ENCODE data around the gene CIAO1. TPM values are rescaled to one million over a fixed set of nuclear protein-coding genes. Genes with fewer than 3 reads are reported as not detected.
"Not testable (repeated sequence)": the region's sequence is repeated elsewhere in the genome, so short reads cannot be mapped to it uniquely, and the experiment has no call there.

CIAO1 gene
- total RNA-seq, 1 donor from 2014 or later = 110 TPM

GRCh38 chr2:96257744-96258143 lies 8.3 kb upstream of the CIAO1 start:
- peaks cover 44% of the 10 kb centered on the region for H3K36me3 Mint-ChIP-seq (ENCODE audit: low read depth)
- H3K9me3 Mint-ChIP-seq; intact Hi-C loops (cut with micrococcal nuclease); H3K4me3 Mint-ChIP-seq; H3K27me3 Mint-ChIP-seq; H3K27ac Mint-ChIP-seq; DNase-seq: not testable (repeated sequence)
- peaks cover 28% of the 10 kb centered on the region for H3K4me1 Mint-ChIP-seq

GRCh38 chr2:96258166-96259022 lies 7.6 kb upstream of the CIAO1 start:
- Mint-ChIP-seq H3K4me3 (no peak overlapping the region), H3K4me1 (peaks cover 31% of the 10 kb centered on the region), H3K27ac (peak overlapping the region; percentile 8), H3K9me3 (no peaks in the 10 kb centered on the region), H3K27me3 (no peaks in the 10 kb centered on the region), H3K36me3 (ENCODE audit: low read depth) (peaks cover 44% of the 10 kb centered on the region)
- intact Hi-C loops (cut with micrococcal nuclease) = no loop called here
- DNase-seq = no peak

GRCh38 chr2:96259497-96259921 lies 6.5 kb upstream of the CIAO1 start:
- peak overlapping the region; percentile 77 for H3K27ac Mint-ChIP-seq

GRCh38 chr2:96260387-96261260 lies 5.4 kb upstream of the CIAO1 start:
- H3K27me3 Mint-ChIP-seq = no peaks in the 10 kb centered on the region
- intact Hi-C loops (cut with micrococcal nuclease) = no loop called here
- H3K4me1 Mint-ChIP-seq = peaks cover 45% of the 10 kb centered on the region
- DNase-seq = peak; percentile 78
- H3K36me3 Mint-ChIP-seq (ENCODE audit: low read depth) = peaks cover 40% of the 10 kb centered on the region
- H3K27ac Mint-ChIP-seq = peak overlapping the region; percentile 77
- H3K4me3 Mint-ChIP-seq = peak overlapping the region; percentile 2
- no peaks in the 10 kb centered on the region for H3K9me3 Mint-ChIP-seq

More at GRCh38 chr2:96259497-96259921, 6.5 kb upstream of the CIAO1 start:
- DNase-seq = no peak
- Mint-ChIP-seq H3K4me3 (no peak overlapping the region), H3K36me3 (ENCODE audit: low read depth) (peaks cover 46% of the 10 kb centered on the region), H3K9me3 (no peaks in the 10 kb centered on the region), H3K27me3 (no peaks in the 10 kb centered on the region), H3K4me1 (peaks cover 42% of the 10 kb centered on the region)
- intact Hi-C loops (cut with micrococcal nuclease) = no loop called here

- intact Hi-C loops (cut with micrococcal nuclease) = no loop called here
- Mint-ChIP-seq H3K4me1 (peaks cover 46% of the 10 kb centered on the region), H3K27ac (peak overlapping the region; percentile 20), H3K4me3 (no peak overlapping the region), H3K27me3 (no peaks in the 10 kb centered on the region), H3K36me3 (ENCODE audit: low read depth) (peaks cover 36% of the 10 kb centered on the region), H3K9me3 (no peaks in the 10 kb centered on the region)
- no peak for DNase-seq
Observed at GRCh38 chr2:96261328-96262003, 4.6 kb upstream of the CIAO1 start.

- Mint-ChIP-seq H3K27me3 (no peaks in the 10 kb centered on the region), H3K36me3 (ENCODE audit: low read depth) (peaks cover 36% of the 10 kb centered on the region), H3K4me1 (peaks cover 44% of the 10 kb centered on the region), H3K27ac (no peak overlapping the region), H3K9me3 (no peaks in the 10 kb centered on the region), H3K4me3 (no peak overlapping the region)
- intact Hi-C loops (cut with micrococcal nuclease) = no loop called here
- no peak for DNase-seq
Observed at GRCh38 chr2:96262306-96262705, 3.7 kb upstream of the CIAO1 start.

GRCh38 chr2:96264086-96264485 lies 1.9 kb upstream of the CIAO1 start:
- DNase-seq = no peak
- Mint-ChIP-seq H3K27me3 (no peaks in the 10 kb centered on the region), H3K36me3 (ENCODE audit: low read depth) (peaks cover 48% of the 10 kb centered on the region), H3K4me1 (peaks cover 49% of the 10 kb centered on the region), H3K4me3 (peak overlapping the region; percentile 86), H3K9me3 (no peaks in the 10 kb centered on the region), H3K27ac (no peak overlapping the region)
- intact Hi-C loops (cut with micrococcal nuclease) = no loop called here

GRCh38 chr2:96264656-96265348 lies 1.2 kb upstream of the CIAO1 start:
- intact Hi-C loops (cut with micrococcal nuclease) = loop anchor here (5.0 kb wide), 5 partner anchors 57 to 552 kb away; partner anchors contain the start of genes ANKRD36C, ARID5A, CNNM3 and NCAPH
- no peaks in the 10 kb centered on the region for H3K9me3 Mint-ChIP-seq
- peak; percentile 83 for DNase-seq
- no peaks in the 10 kb centered on the region for H3K27me3 Mint-ChIP-seq
- H3K4me1 Mint-ChIP-seq = peaks cover 44% of the 10 kb centered on the region
- peak overlapping the region; percentile 86 for H3K4me3 Mint-ChIP-seq
- peaks cover 50% of the 10 kb centered on the region for H3K36me3 Mint-ChIP-seq (ENCODE audit: low read depth)
- peak overlapping the region; percentile 39 for H3K27ac Mint-ChIP-seq

GRCh38 chr2:96265349-96265839 lies 631 bp upstream of the CIAO1 start:
- DNase-seq = no peak
- Mint-ChIP-seq H3K9me3 (no peaks in the 10 kb centered on the region), H3K4me3 (peak overlapping the region; percentile 99), H3K27me3 (no peaks in the 10 kb centered on the region), H3K4me1 (peaks cover 45% of the 10 kb centered on the region), H3K27ac (peak overlapping the region; percentile 70), H3K36me3 (ENCODE audit: low read depth) (peaks cover 51% of the 10 kb centered on the region)
- intact Hi-C loops (cut with micrococcal nuclease) = loop anchor here (5.0 kb wide), 5 partner anchors 57 to 552 kb away; partner anchors contain the start of genes ANKRD36C, ARID5A, CNNM3 and NCAPH

GRCh38 chr2:96267159-96267971 lies 1.3 kb downstream of the CIAO1 start:
- Mint-ChIP-seq H3K27ac (peak overlapping the region; percentile 98), H3K9me3 (no peaks in the 10 kb centered on the region), H3K4me1 (peaks cover 38% of the 10 kb centered on the region), H3K27me3 (no peaks in the 10 kb centered on the region), H3K4me3 (peak overlapping the region; percentile 99), H3K36me3 (ENCODE audit: low read depth) (peaks cover 56% of the 10 kb centered on the region)
- intact Hi-C loops (cut with micrococcal nuclease) = loop anchor here (5.0 kb wide), 5 partner anchors 55 to 550 kb away; partner anchors contain the start of genes ANKRD36C, ARID5A, CNNM3 and NCAPH
- DNase-seq = peak; percentile 86

- no peaks in the 10 kb centered on the region for H3K9me3 Mint-ChIP-seq
- H3K4me1 Mint-ChIP-seq = peaks cover 18% of the 10 kb centered on the region
- intact Hi-C loops (cut with micrococcal nuclease) = no loop called here
- no peaks in the 10 kb centered on the region for H3K27me3 Mint-ChIP-seq
- H3K27ac Mint-ChIP-seq = no peak overlapping the region
- no peak for DNase-seq
- peaks cover 73% of the 10 kb centered on the region for H3K36me3 Mint-ChIP-seq (ENCODE audit: low read depth)
- no peak overlapping the region for H3K4me3 Mint-ChIP-seq
Observed at GRCh38 chr2:96271995-96272394, 6.0 kb downstream of the CIAO1 start.

- no peaks in the 10 kb centered on the region for H3K9me3 Mint-ChIP-seq
- peaks cover 4% of the 10 kb centered on the region for H3K4me1 Mint-ChIP-seq
- no peak for DNase-seq
- no peaks in the 10 kb centered on the region for H3K27me3 Mint-ChIP-seq
- peaks cover 77% of the 10 kb centered on the region for H3K36me3 Mint-ChIP-seq (ENCODE audit: low read depth)
- intact Hi-C loops (cut with micrococcal nuclease) = no loop called here
- no peak overlapping the region for H3K27ac Mint-ChIP-seq
- H3K4me3 Mint-ChIP-seq = no peak overlapping the region
Observed at GRCh38 chr2:96273763-96274162, 7.7 kb downstream of the CIAO1 start.
